Stimulated activated CD8-positive, alpha-beta memory T cell treated with anti-CD3 and anti-CD28 coated beads, Interleukin-12 subunit alpha, Interleukin-12 subunit beta, amount 100 ng/mL, for 24 hours (primary cell): ENCODE results near the gene CEP57.
"Not testable (repeated sequence)": the region's sequence is repeated elsewhere in the genome, so short reads cannot be mapped to it uniquely, and the experiment has no call there.

Experiments
- DNase-seq: peaks from one replicate; pipeline ENCODE4 v3.0.0-alpha.2; 2020; ENCODE audit errors: extremely low read depth

Gene CEP57

DNA sequence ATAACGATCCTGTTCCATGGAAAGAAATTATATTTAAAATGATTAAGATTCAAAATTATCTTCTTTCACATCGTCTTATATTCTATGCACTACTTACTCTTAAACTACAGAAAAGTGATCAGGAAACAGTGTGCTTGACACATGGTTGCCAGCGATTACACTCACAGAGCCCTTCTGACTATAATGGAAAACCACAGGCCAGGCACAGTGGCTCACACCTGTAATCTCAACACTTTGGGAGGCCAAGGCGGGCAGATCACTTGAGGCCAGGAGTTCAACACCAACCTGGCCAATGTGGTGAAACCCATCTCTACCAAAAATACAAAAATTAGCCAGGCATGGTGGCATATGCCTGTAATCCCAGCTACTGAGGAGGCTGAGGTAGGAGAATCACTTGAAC, 69.7 kb downstream of the CEP57 start:
- DNase-seq, result not testable (repeated sequence)

DNA sequence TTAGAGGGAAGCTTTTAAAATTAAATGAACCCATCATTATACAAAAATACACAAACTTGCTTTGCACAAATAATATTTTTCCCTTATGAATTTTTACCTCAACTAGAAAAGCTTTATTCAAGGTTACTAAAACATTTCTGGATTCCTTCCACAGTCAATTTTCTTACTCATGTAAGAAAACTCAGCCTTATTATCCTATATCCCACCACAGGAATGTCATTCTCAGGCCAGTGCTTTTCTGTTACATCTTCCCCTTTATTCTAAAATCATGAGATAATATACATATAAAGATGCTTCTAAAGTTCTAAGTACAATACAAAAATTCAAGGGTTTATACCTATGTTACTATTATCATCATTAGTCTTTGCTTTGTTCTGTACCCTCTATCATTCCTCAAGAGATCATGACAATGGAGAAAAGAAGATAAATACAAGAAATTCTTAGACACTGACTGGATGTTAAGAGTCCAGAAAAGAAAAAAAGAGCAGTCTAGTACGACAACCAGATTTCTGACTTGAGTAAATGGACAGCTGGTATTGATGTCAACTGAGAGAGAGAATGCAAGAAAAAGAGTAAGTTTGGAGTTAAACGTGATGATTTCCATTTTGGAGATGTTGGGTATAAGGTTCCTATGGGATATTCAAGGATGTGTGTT, 73.3 kb downstream of the CEP57 start:
- no peak for DNase-seq

DNA sequence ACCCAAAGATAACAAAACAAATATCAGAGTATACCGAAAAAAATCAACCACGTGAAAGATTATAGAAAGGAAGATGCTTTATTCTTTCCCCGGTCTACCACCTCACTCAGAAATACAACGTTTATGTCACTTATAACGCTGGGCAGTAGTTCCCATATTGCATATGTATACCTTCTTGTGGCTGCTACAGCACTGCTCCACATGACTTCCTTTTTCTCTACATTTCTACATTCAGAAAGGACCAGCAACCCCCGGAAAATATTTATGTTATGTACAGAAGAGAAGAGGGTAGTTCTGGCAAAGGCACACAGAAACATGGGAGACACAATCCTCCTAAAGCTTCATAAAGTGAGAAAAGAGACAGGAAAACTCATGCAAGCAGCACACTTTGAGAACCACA, 76.8 kb downstream of the CEP57 start:
- no peak for DNase-seq

DNA sequence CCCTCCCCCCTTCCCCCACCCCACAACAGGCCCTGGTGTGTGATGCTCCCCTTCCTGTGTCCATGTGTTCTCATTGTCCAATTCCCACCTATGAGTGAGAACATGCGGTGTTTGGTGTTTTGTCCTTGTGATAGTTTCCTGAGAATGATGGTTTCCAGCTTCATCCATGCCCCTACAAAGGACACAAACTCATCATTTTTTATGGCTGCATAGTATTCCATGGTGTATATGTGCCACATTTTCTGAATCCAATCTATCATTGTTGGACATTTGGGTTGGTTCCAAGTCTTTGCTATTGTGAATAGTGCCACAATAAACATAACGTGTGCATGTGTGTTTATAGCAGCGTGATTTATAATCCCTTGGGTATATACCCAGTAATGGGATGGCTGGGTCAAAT, 80.6 kb downstream of the CEP57 start:
- DNase-seq, result not testable (repeated sequence)

DNA sequence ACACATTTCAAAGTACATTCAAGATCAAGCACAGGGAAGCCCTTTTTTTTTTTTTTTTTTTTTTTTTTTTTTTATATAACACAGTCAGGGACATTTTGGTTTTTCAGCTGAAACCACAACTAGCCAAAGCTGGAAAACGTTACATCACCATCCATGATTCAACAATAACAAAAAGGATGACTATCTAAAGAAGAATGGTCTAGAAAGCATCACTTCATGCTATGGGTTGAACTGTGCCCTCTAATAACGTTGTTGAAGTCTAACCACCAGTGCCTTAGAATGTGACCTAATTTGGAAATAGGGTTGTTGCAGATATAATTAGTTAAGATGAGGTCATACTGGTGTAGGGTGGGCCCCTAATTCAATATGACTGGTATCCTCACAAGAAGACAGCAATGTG, 87.0 kb downstream of the CEP57 start:
- no peak for DNase-seq
